ENCODE measurements around the gene ANO2.

ANO2 gene

GRCh38 chr12:5924342-5924741 is 20.7 kb downstream of the ANO2 start:
- no peak for TF ChIP-seq CTCF (IDR thresholded peaks at IDR 0.05; ENCODE audit: low read depth, low read length)
- DNase-seq (ENCODE audit: extremely low read depth, low read depth), result no peak

GRCh38 chr12:5923751-5924150 is 21.3 kb downstream of the ANO2 start:
- DNase-seq (ENCODE audit: extremely low read depth, low read depth), result no peak

GRCh38 chr12:5923043-5923605 is 21.9 kb downstream of the ANO2 start:
- no peak for DNase-seq (ENCODE audit: extremely low read depth, low read depth)
- TF ChIP-seq CTCF (IDR thresholded peaks at IDR 0.05; ENCODE audit: low read depth, low read length), result no peak

More at GRCh38 chr12:5923751-5924150, 21.3 kb downstream of the ANO2 start:
- TF ChIP-seq CTCF (IDR thresholded peaks at IDR 0.05; ENCODE audit: low read depth, low read length), result no peak

- no peak for DNase-seq (ENCODE audit: extremely low read depth, low read depth)
- no peak for TF ChIP-seq CTCF (IDR thresholded peaks at IDR 0.05; ENCODE audit: low read depth, low read length)
Measured at GRCh38 chr12:5921966-5922899, 22.8 kb downstream of the ANO2 start.

GRCh38 chr12:5921027-5921909 is 23.8 kb downstream of the ANO2 start:
- no peak for TF ChIP-seq CTCF (IDR thresholded peaks at IDR 0.05; ENCODE audit: low read depth, low read length)
- DNase-seq (ENCODE audit: extremely low read depth, low read depth), result no peak

- no peak for DNase-seq (ENCODE audit: extremely low read depth, low read depth)
- no peak for TF ChIP-seq CTCF (IDR thresholded peaks at IDR 0.05; ENCODE audit: low read depth, low read length)
Measured at GRCh38 chr12:5916785-5917290, 28.2 kb downstream of the ANO2 start.
